Caco-2 (cell line): ENCODE data around the gene RAB42. TPM values are rescaled to one million over a fixed set of nuclear protein-coding genes. Genes with fewer than 3 reads are reported as not detected.

Source experiments
- BruUV-seq: library from RNA; stranded (reverse); fragments of 400-500 nt; replicated peaks from 2 replicates; lab custom pipeline; 2021; lab: Mats Ljungman, UMichigan
- CTCF ChIA-PET: fragments of 300-600 bp; sonication (Branson Sonifier 250); formaldehyde crosslinking; loops from one replicate; lab custom pipeline; 2022; ENCODE audit warnings: antibody characterized with exemption; lab: Charles Lee
- POLR2A ChIA-PET: fragments of 300-600 bp; sonication (Branson Sonifier 250); formaldehyde crosslinking; loops from one replicate; lab custom pipeline; 2022; ENCODE audit warnings: antibody characterized with exemption; lab: Charles Lee
- DNase-seq, 2 experiments: peaks; one replicate each; pipeline versions ENCODE4 v3.0.0 to v3.0.0-alpha.2; 2020 to 2022
- H3K27me3 ChIP-seq: replicated peaks from 2 replicates; pipeline ENCODE4 v1.6.0; 2011; ENCODE audit warnings: low read length; ENCODE audit not compliant: control insufficient read depth, insufficient read depth
- H3K36me3 ChIP-seq: 2 replicates; pipeline ENCODE4 v1.5.1; 2011; ENCODE audit warnings: low read length; ENCODE audit not compliant: control insufficient read depth, insufficient read depth
- H3K4me1 ChIP-seq: fragments of 250-450 bp; sonication (Bioruptor Pico); 2 replicates; pipeline ENCODE4 v1.5.1; 2020; ENCODE audit warnings: mild to moderate bottlenecking
- H3K4me3 ChIP-seq: 2 replicates; pipeline ENCODE4 v1.5.1; 2011; ENCODE audit warnings: low read depth, mild to moderate bottlenecking, control low read depth, low read length
- H3K9me3 ChIP-seq: fragments of 250-450 bp; sonication (Bioruptor Pico); 2 replicates; pipeline ENCODE4 v1.5.1; 2020; ENCODE audit warnings: mild to moderate bottlenecking, moderate library complexity
- H3K27ac Mint-ChIP-seq: one replicate; pipeline ENCODE4 v1.8.0; 2022; ENCODE audit warnings: mixed read lengths; ENCODE audit not compliant: unreplicated experiment
- H3K27me3 Mint-ChIP-seq: one replicate; pipeline ENCODE4 v1.8.0; 2022; ENCODE audit warnings: mixed read lengths; ENCODE audit not compliant: insufficient read depth, unreplicated experiment
- H3K36me3 Mint-ChIP-seq: one replicate; pipeline ENCODE4 v1.8.0; 2022; ENCODE audit warnings: mild to moderate bottlenecking, mixed read lengths; ENCODE audit not compliant: insufficient read depth, unreplicated experiment
- H3K4me1 Mint-ChIP-seq: one replicate; pipeline ENCODE4 v1.8.0; 2022; ENCODE audit warnings: low read depth, mixed read lengths; ENCODE audit not compliant: unreplicated experiment
- H3K4me3 Mint-ChIP-seq: one replicate; pipeline ENCODE4 v1.8.0; 2022; ENCODE audit warnings: mild to moderate bottlenecking, moderate library complexity, mixed read lengths; ENCODE audit not compliant: unreplicated experiment
- H3K9me3 Mint-ChIP-seq: one replicate; pipeline ENCODE4 v1.8.0; 2022; ENCODE audit warnings: mixed read lengths; ENCODE audit not compliant: unreplicated experiment
- CTCF ChIP-seq, 2 experiments: fragments of 200-600 bp in 1 of 2; IDR thresholded peaks; 1 replicate in 1 of 2; 2 replicates in 1 of 2; pipeline versions ENCODE4 v1.5.1 to v1.8.0; 2011 to 2022; ENCODE audit warnings: antibody characterized with exemption in 1 of 2, control low read depth in 1 of 2, inconsistent platforms in 1 of 2, low read depth in 1 of 2, low read length in 1 of 2, mild to moderate bottlenecking in 1 of 2, moderate library complexity in 1 of 2; ENCODE audit not compliant: insufficient read depth in 1 of 2, severe bottlenecking in 1 of 2, unreplicated experiment in 1 of 2
- intact Hi-C: fragments of 100-400 bp; cut with micrococcal nuclease; formaldehyde crosslinking; loops from one replicate; pipeline ENCODE4 v1.10.0; 2022; ENCODE audit not compliant: unreplicated experiment
- total RNA-seq: library from RNA; stranded (reverse); gene quantifications from 2 replicates; pipeline ENCODE4 v1.2.3, GENCODE V29; 2022

Gene RAB42
- total RNA-seq, 1 experiment from 2014 or later = 2.5 TPM

- H3K27me3 ChIP-seq = no peaks in the 10 kb centered on the region
- H3K36me3 Mint-ChIP-seq = peaks cover 71% of the 10 kb centered on the region
- peak overlapping the region; percentile 88 for H3K27ac Mint-ChIP-seq
- peaks cover 5% of the 10 kb centered on the region; the same call in 1 of the 2 replicates for H3K4me1 ChIP-seq
- peaks cover 6% of the 10 kb centered on the region for H3K4me1 Mint-ChIP-seq
- H3K27me3 Mint-ChIP-seq = no peaks in the 10 kb centered on the region
- BruUV-seq = no TSS peak
- CTCF ChIA-PET = no interaction called here
- POLR2A ChIA-PET = interaction anchor here (0.7 kb wide), 1 partner anchor 61 kb away, joined by 10 read pairs; no protein-coding TSS in a partner anchor
- H3K9me3 ChIP-seq = no peaks in the 10 kb centered on the region
- DNase-seq = no peak
- intact Hi-C loops = no loop called here
- no peak overlapping the region for H3K4me3 ChIP-seq
- no peak for TF ChIP-seq CTCF (IDR thresholded peaks at IDR 0.05; ENCODE audit: insufficient read depth in 1 of 2, low read depth in 1 of 2, low read length in 1 of 2, severe bottlenecking in 1 of 2, unreplicated experiment in 1 of 2)
- H3K4me3 Mint-ChIP-seq = peak overlapping the region; percentile 85
- peaks cover 4% of the 10 kb centered on the region for H3K36me3 ChIP-seq
- H3K9me3 Mint-ChIP-seq = no peaks in the 10 kb centered on the region
These were observed 12.7 kb upstream of the RAB42 start for GRCh38 chr1:28579401-28579800.

DNA sequence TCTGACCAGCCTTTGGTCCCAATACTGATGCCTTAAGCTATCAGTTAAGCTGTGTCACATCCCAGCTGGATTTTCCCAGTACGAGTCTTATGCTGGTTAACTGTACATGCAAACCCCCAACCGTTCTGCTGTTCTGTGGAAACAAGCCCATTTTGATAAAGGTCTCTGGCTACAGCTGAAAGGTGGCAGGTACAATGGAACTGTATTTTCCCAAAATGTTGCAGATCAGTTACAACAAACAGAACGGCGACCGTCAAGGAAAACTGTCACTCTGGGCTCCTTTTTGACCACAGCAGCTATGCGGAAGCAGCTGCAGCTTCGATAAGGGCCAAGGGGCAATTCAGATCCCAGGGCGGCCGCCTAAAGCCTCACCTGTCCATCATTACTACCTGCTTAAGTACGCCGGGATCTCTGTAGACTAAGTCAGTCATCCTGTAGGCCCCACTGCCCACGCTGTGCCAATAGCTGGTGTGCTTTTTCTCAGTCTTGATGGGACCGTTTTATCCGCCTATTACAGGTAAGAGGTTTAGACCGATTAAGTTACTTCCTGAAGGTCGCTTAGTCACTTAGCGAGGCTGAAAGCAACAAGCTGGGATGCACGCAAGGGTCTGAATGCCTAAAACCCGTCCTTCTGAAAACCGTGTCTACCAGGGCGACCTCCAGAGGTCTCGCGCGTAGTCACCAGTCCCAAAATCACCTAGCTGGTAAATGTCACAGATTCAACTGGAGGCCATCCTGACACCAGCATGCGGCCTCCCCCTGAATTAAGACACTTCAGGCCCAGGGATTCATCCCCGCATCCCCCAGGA, 11.1 kb upstream of the RAB42 start:
- H3K9me3 Mint-ChIP-seq = no peaks in the 10 kb centered on the region
- peaks cover 65% of the 10 kb centered on the region for H3K36me3 Mint-ChIP-seq
- H3K4me3 Mint-ChIP-seq = peak overlapping the region; percentile 85
- H3K4me3 ChIP-seq = peak overlapping the region; percentile 73
- H3K27ac Mint-ChIP-seq = peak overlapping the region; percentile 88
- H3K27me3 ChIP-seq = no peaks in the 10 kb centered on the region
- H3K36me3 ChIP-seq = peaks cover 4% of the 10 kb centered on the region
- no peak for TF ChIP-seq CTCF (IDR thresholded peaks at IDR 0.05; ENCODE audit: insufficient read depth in 1 of 2, low read depth in 1 of 2, low read length in 1 of 2, severe bottlenecking in 1 of 2, unreplicated experiment in 1 of 2)
- no peaks in the 10 kb centered on the region for H3K9me3 ChIP-seq
- H3K4me1 Mint-ChIP-seq = peaks cover 11% of the 10 kb centered on the region
- H3K27me3 Mint-ChIP-seq = no peaks in the 10 kb centered on the region
- DNase-seq = peak; percentile 42 to 43
- H3K4me1 ChIP-seq = peaks cover 5% of the 10 kb centered on the region; the same call in 1 of the 2 replicates
- POLR2A ChIA-PET = interaction anchor here (0.5 to 2.6 kb wide), 19 partner anchors 9 to 293 kb away, joined by 3 to 30 read pairs (median 6); partner anchors contain the start of genes RAB42, RCC1, TAF12 and TRNAU1AP
- CTCF ChIA-PET = interaction anchor here (0.8 to 1.6 kb wide), 4 partner anchors 22 to 62 kb away, joined by 4 to 8 read pairs (median 6); partner anchors contain the start of gene TAF12
- intact Hi-C loops = loop anchor here (2.0 kb wide), 2 partner anchors 28 to 62 kb away; partner anchors contain the start of gene TRNAU1AP
- BruUV-seq = TSS peak; percentile 65

DNA sequence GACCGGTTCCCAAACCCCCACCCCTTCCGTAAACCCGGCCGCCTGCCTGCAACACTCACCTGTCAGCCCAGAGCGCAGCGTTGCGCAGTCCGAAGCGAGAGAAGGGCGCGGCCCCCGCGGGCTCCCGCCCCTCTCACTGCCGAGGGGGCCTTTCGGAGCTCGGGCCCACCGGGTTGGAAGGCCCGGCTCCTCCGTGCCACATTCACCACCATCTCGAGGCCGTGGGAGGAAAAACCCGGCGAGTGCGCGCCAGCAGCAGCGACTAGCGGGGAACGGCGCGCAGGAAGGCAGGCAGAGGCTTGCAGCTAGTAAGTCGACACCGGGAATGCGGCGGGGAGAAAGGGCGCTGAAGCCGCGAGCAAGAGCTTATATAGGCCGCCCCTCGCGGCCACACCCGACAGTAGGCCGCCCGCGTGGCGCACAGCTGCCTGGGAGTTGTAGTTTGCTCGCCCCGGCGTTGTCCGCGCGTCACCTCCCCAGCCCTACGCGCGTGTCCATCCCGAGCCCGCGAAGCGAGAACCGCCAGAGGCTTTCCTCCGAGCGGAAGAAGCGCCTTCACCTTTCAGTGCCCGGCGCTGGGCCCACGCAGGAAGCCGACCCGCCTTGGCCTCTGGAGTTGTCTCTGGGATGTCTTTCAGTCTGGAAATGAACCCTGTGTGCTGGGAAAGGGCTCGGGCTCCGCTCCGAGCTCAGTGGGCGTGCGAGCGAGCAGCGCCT, 10.4 kb upstream of the RAB42 start:
- intact Hi-C loops = loop anchor here (2.0 kb wide), 2 partner anchors 29 to 63 kb away; partner anchors contain the start of gene TRNAU1AP
- no peaks in the 10 kb centered on the region for H3K9me3 ChIP-seq
- H3K27me3 ChIP-seq = no peaks in the 10 kb centered on the region
- BruUV-seq = no TSS peak
- peak overlapping the region; percentile 85 for H3K4me3 Mint-ChIP-seq
- POLR2A ChIA-PET = interaction anchor here (0.6 to 2.6 kb wide), 23 partner anchors 9 to 493 kb away, joined by 3 to 30 read pairs (median 5); partner anchors contain the start of genes EYA3, MED18, RAB42 and RCC1
- no peaks in the 10 kb centered on the region for H3K27me3 Mint-ChIP-seq
- TF ChIP-seq CTCF (IDR thresholded peaks at IDR 0.05; ENCODE audit: insufficient read depth in 1 of 2, low read depth in 1 of 2, low read length in 1 of 2, severe bottlenecking in 1 of 2, unreplicated experiment in 1 of 2) = no peak
- peak overlapping the region; percentile 88 for H3K27ac Mint-ChIP-seq
- DNase-seq = peak; percentile 91 to 92
- peaks cover 5% of the 10 kb centered on the region; the same call in 1 of the 2 replicates for H3K4me1 ChIP-seq
- H3K36me3 ChIP-seq = peaks cover 4% of the 10 kb centered on the region
- H3K36me3 Mint-ChIP-seq = peaks cover 57% of the 10 kb centered on the region
- peaks cover 11% of the 10 kb centered on the region for H3K4me1 Mint-ChIP-seq
- peak overlapping the region; percentile 73 for H3K4me3 ChIP-seq
- H3K9me3 Mint-ChIP-seq = no peaks in the 10 kb centered on the region
- CTCF ChIA-PET = interaction anchor here (0.6 to 1.6 kb wide), 5 partner anchors 21 to 337 kb away, joined by 3 to 8 read pairs (median 5); partner anchors contain the start of gene TAF12
